ENCODE measurements around the gene LHFPL5. TPM values are rescaled to one million over a fixed set of nuclear protein-coding genes. Genes with fewer than 3 reads are reported as not detected.

LHFPL5 gene
- total RNA-seq, 1 experiment from 2014 or later: not detected

DNA sequence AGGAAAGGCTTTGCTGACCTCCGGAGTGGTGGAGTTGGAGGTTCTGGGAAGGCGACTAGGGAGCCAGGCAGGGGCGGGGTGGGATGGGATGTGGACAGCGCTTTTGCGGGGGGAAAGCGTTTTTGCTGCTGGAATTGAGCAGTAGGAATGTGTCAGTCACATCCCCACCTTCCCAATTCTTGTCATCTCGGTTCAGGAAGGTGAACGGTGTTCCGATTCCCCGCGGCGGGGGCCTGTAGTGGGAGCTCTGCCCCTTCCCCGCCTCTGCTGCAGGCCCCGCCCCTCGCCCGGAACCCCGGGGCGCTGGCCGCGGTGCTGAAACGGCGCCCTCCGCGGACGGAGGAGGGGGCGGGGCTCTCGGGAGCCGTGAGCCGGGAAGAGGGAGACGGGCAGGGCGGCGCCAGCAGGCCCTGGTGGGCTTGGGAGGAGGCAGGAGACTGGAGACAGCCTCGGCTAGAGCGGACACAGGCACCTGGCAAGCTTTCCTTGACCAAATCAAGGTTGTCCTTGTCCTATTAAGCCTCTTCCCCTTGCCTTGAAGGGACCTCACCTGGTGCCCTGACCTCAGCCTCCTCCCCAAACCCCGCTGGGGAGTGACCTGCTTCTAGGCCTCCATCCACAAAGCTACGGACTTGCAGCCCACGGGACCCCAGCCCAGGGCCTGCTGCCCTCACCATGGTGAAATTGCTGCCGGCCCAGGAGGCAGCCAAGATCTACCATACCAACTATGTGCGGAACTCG lies at the start of gene LHFPL5 (continued):
- TF ChIP-seq, protein P1, sequence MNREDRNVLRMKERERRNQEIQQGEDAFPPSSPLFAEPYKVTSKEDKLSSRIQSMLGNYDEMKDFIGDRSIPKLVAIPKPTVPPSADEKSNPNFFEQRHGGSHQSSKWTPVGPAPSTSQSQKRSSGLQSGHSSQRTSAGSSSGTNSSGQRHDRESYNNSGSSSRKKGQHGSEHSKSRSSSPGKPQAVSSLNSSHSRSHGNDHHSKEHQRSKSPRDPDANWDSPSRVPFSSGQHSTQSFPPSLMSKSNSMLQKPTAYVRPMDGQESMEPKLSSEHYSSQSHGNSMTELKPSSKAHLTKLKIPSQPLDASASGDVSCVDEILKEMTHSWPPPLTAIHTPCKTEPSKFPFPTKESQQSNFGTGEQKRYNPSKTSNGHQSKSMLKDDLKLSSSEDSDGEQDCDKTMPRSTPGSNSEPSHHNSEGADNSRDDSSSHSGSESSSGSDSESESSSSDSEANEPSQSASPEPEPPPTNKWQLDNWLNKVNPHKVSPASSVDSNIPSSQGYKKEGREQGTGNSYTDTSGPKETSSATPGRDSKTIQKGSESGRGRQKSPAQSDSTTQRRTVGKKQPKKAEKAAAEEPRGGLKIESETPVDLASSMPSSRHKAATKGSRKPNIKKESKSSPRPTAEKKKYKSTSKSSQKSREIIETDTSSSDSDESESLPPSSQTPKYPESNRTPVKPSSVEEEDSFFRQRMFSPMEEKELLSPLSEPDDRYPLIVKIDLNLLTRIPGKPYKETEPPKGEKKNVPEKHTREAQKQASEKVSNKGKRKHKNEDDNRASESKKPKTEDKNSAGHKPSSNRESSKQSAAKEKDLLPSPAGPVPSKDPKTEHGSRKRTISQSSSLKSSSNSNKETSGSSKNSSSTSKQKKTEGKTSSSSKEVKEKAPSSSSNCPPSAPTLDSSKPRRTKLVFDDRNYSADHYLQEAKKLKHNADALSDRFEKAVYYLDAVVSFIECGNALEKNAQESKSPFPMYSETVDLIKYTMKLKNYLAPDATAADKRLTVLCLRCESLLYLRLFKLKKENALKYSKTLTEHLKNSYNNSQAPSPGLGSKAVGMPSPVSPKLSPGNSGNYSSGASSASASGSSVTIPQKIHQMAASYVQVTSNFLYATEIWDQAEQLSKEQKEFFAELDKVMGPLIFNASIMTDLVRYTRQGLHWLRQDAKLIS (CRISPR knock-in tag; IDR thresholded peaks at IDR 0.05; ENCODE audit: borderline replicate concordance): 0 out of 2 replicates have a peak, but pooled peaks have one; percentile 59
- TF ChIP-seq CBFB (CRISPR knock-in tag; IDR thresholded peaks at IDR 0.05; ENCODE audit: low read depth) (no peak), TEAD1 (CRISPR knock-in tag; IDR thresholded peaks at IDR 0.05) (peak; percentile 97), SMAD4 (CRISPR knock-in tag; IDR thresholded peaks at IDR 0.05) (peak; percentile 86; the same call in 1 of the 2 replicates), PRRX2 (CRISPR knock-in tag; IDR thresholded peaks at IDR 0.05) (no peak), ZNF416 (CRISPR knock-in tag; IDR thresholded peaks at IDR 0.05) (no peak), ZBTB21 (CRISPR knock-in tag; IDR thresholded peaks at IDR 0.05; ENCODE audit: borderline replicate concordance) (0 out of 2 replicates have a peak, but pooled peaks have one; percentile 52), CREM (CRISPR knock-in tag; IDR thresholded peaks at IDR 0.05) (no peak; the same call in 1 of the 2 replicates), JAZF1 (CRISPR knock-in tag; IDR thresholded peaks at IDR 0.05) (no peak), IRF2 (CRISPR knock-in tag; IDR thresholded peaks at IDR 0.05; ENCODE audit: borderline replicate concordance, low read depth) (no peak), GABPB1 (CRISPR knock-in tag; IDR thresholded peaks at IDR 0.05) (peak; percentile 89), EMX1 (CRISPR knock-in tag; IDR thresholded peaks at IDR 0.05) (no peak), ZNF317 (CRISPR knock-in tag; IDR thresholded peaks at IDR 0.05; ENCODE audit: borderline replicate concordance, low read depth) (peak; percentile 43; the same call in 1 of the 2 replicates), SP1 (CRISPR knock-in tag; conservative IDR thresholded peaks at IDR 0.05) (peak; percentile 82; the same call in 1 of the 2 replicates), TEAD4 (CRISPR knock-in tag; IDR thresholded peaks at IDR 0.05) (peak; percentile 68; the same call in 1 of the 2 replicates)
- TF ChIP-seq, protein P2, sequence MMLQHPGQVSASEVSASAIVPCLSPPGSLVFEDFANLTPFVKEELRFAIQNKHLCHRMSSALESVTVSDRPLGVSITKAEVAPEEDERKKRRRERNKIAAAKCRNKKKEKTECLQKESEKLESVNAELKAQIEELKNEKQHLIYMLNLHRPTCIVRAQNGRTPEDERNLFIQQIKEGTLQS (CRISPR knock-in tag; conservative IDR thresholded peaks at IDR 0.05): no peak
- TF ChIP-seq, protein P3, sequence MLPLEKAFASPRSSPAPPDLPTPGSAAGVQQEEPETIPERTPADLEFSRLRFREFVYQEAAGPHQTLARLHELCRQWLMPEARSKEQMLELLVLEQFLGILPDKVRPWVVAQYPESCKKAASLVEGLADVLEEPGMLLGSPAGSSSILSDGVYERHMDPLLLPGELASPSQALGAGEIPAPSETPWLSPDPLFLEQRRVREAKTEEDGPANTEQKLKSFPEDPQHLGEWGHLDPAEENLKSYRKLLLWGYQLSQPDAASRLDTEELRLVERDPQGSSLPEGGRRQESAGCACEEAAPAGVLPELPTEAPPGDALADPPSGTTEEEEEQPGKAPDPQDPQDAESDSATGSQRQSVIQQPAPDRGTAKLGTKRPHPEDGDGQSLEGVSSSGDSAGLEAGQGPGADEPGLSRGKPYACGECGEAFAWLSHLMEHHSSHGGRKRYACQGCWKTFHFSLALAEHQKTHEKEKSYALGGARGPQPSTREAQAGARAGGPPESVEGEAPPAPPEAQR (CRISPR knock-in tag; IDR thresholded peaks at IDR 0.05): no peak
- TF ChIP-seq, protein P4, sequence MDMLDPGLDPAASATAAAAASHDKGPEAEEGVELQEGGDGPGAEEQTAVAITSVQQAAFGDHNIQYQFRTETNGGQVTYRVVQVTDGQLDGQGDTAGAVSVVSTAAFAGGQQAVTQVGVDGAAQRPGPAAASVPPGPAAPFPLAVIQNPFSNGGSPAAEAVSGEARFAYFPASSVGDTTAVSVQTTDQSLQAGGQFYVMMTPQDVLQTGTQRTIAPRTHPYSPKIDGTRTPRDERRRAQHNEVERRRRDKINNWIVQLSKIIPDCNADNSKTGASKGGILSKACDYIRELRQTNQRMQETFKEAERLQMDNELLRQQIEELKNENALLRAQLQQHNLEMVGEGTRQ (CRISPR knock-in tag; IDR thresholded peaks at IDR 0.05): no peak
- TF ChIP-seq, protein P5, sequence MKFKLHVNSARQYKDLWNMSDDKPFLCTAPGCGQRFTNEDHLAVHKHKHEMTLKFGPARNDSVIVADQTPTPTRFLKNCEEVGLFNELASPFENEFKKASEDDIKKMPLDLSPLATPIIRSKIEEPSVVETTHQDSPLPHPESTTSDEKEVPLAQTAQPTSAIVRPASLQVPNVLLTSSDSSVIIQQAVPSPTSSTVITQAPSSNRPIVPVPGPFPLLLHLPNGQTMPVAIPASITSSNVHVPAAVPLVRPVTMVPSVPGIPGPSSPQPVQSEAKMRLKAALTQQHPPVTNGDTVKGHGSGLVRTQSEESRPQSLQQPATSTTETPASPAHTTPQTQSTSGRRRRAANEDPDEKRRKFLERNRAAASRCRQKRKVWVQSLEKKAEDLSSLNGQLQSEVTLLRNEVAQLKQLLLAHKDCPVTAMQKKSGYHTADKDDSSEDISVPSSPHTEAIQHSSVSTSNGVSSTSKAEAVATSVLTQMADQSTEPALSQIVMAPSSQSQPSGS (CRISPR knock-in tag; IDR thresholded peaks at IDR 0.05; ENCODE audit: borderline replicate concordance, low read depth): peak; percentile 44; the same call in 1 of the 2 replicates
- TF ChIP-seq, protein P6, sequence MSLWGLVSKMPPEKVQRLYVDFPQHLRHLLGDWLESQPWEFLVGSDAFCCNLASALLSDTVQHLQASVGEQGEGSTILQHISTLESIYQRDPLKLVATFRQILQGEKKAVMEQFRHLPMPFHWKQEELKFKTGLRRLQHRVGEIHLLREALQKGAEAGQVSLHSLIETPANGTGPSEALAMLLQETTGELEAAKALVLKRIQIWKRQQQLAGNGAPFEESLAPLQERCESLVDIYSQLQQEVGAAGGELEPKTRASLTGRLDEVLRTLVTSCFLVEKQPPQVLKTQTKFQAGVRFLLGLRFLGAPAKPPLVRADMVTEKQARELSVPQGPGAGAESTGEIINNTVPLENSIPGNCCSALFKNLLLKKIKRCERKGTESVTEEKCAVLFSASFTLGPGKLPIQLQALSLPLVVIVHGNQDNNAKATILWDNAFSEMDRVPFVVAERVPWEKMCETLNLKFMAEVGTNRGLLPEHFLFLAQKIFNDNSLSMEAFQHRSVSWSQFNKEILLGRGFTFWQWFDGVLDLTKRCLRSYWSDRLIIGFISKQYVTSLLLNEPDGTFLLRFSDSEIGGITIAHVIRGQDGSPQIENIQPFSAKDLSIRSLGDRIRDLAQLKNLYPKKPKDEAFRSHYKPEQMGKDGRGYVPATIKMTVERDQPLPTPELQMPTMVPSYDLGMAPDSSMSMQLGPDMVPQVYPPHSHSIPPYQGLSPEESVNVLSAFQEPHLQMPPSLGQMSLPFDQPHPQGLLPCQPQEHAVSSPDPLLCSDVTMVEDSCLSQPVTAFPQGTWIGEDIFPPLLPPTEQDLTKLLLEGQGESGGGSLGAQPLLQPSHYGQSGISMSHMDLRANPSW (CRISPR knock-in tag; conservative IDR thresholded peaks at IDR 0.05; ENCODE audit: low read depth): no peak
- TF ChIP-seq, protein P7, sequence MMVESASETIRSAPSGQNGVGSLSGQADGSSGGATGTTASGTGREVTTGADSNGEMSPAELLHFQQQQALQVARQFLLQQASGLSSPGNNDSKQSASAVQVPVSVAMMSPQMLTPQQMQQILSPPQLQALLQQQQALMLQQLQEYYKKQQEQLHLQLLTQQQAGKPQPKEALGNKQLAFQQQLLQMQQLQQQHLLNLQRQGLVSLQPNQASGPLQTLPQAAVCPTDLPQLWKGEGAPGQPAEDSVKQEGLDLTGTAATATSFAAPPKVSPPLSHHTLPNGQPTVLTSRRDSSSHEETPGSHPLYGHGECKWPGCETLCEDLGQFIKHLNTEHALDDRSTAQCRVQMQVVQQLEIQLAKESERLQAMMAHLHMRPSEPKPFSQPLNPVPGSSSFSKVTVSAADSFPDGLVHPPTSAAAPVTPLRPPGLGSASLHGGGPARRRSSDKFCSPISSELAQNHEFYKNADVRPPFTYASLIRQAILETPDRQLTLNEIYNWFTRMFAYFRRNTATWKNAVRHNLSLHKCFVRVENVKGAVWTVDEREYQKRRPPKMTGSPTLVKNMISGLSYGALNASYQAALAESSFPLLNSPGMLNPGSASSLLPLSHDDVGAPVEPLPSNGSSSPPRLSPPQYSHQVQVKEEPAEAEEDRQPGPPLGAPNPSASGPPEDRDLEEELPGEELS (CRISPR knock-in tag; IDR thresholded peaks at IDR 0.05): peak; percentile 94
- TF ChIP-seq, protein P8, sequence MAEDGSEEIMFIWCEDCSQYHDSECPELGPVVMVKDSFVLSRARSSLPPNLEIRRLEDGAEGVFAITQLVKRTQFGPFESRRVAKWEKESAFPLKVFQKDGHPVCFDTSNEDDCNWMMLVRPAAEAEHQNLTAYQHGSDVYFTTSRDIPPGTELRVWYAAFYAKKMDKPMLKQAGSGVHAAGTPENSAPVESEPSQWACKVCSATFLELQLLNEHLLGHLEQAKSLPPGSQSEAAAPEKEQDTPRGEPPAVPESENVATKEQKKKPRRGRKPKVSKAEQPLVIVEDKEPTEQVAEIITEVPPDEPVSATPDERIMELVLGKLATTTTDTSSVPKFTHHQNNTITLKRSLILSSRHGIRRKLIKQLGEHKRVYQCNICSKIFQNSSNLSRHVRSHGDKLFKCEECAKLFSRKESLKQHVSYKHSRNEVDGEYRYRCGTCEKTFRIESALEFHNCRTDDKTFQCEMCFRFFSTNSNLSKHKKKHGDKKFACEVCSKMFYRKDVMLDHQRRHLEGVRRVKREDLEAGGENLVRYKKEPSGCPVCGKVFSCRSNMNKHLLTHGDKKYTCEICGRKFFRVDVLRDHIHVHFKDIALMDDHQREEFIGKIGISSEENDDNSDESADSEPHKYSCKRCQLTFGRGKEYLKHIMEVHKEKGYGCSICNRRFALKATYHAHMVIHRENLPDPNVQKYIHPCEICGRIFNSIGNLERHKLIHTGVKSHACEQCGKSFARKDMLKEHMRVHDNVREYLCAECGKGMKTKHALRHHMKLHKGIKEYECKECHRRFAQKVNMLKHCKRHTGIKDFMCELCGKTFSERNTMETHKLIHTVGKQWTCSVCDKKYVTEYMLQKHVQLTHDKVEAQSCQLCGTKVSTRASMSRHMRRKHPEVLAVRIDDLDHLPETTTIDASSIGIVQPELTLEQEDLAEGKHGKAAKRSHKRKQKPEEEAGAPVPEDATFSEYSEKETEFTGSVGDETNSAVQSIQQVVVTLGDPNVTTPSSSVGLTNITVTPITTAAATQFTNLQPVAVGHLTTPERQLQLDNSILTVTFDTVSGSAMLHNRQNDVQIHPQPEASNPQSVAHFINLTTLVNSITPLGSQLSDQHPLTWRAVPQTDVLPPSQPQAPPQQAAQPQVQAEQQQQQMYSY (CRISPR knock-in tag; IDR thresholded peaks at IDR 0.05): no peak
